ENCODE results near the gene PPA1.

DNA sequence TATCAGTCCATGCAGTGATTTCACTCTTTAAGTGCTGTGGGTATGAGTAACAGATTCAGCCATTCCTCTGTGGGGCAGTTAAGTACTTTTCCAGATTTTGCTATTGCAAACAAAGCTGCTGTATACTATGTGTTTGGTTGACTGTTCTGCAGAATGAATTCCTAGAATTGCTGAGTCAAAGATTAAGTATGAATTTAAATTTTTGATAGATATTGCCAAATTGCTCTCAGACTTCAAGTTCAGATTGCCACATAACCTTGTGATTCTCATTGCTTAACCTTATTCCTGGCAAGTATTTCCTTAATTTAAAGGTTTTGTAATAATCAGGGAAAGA lies 41.3 kb downstream of the PPA1 start:
- no peak for TF ChIP-seq IRF2 (CRISPR knock-in tag; IDR thresholded peaks at IDR 0.05; ENCODE audit: borderline replicate concordance, low read depth)
- TF ChIP-seq, protein P1, sequence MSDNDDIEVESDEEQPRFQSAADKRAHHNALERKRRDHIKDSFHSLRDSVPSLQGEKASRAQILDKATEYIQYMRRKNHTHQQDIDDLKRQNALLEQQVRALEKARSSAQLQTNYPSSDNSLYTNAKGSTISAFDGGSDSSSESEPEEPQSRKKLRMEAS (CRISPR knock-in tag; IDR thresholded peaks at IDR 0.05): no peak
- TF ChIP-seq, protein P2, sequence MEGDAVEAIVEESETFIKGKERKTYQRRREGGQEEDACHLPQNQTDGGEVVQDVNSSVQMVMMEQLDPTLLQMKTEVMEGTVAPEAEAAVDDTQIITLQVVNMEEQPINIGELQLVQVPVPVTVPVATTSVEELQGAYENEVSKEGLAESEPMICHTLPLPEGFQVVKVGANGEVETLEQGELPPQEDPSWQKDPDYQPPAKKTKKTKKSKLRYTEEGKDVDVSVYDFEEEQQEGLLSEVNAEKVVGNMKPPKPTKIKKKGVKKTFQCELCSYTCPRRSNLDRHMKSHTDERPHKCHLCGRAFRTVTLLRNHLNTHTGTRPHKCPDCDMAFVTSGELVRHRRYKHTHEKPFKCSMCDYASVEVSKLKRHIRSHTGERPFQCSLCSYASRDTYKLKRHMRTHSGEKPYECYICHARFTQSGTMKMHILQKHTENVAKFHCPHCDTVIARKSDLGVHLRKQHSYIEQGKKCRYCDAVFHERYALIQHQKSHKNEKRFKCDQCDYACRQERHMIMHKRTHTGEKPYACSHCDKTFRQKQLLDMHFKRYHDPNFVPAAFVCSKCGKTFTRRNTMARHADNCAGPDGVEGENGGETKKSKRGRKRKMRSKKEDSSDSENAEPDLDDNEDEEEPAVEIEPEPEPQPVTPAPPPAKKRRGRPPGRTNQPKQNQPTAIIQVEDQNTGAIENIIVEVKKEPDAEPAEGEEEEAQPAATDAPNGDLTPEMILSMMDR (IDR thresholded peaks at IDR 0.05): no peak
- TF ChIP-seq CREM (CRISPR knock-in tag; IDR thresholded peaks at IDR 0.05): no peak
- no peak for TF ChIP-seq FOXP1 (CRISPR knock-in tag; IDR thresholded peaks at IDR 0.05; ENCODE audit: borderline replicate concordance)
- TF ChIP-seq, protein P3, sequence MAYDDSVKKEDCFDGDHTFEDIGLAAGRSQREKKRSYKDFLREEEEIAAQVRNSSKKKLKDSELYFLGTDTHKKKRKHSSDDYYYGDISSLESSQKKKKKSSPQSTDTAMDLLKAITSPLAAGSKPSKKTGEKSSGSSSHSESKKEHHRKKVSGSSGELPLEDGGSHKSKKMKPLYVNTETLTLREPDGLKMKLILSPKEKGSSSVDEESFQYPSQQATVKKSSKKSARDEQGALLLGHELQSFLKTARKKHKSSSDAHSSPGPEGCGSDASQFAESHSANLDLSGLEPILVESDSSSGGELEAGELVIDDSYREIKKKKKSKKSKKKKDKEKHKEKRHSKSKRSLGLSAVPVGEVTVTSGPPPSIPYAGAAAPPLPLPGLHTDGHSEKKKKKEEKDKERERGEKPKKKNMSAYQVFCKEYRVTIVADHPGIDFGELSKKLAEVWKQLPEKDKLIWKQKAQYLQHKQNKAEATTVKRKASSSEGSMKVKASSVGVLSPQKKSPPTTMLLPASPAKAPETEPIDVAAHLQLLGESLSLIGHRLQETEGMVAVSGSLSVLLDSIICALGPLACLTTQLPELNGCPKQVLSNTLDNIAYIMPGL (CRISPR knock-in tag; IDR thresholded peaks at IDR 0.05): no peak
- no peak for TF ChIP-seq ZNF671 (CRISPR knock-in tag; IDR thresholded peaks at IDR 0.05)
- no peak for TF ChIP-seq NFYB (CRISPR knock-in tag; conservative IDR thresholded peaks at IDR 0.05; ENCODE audit: low read depth)
- TF ChIP-seq, protein P4, sequence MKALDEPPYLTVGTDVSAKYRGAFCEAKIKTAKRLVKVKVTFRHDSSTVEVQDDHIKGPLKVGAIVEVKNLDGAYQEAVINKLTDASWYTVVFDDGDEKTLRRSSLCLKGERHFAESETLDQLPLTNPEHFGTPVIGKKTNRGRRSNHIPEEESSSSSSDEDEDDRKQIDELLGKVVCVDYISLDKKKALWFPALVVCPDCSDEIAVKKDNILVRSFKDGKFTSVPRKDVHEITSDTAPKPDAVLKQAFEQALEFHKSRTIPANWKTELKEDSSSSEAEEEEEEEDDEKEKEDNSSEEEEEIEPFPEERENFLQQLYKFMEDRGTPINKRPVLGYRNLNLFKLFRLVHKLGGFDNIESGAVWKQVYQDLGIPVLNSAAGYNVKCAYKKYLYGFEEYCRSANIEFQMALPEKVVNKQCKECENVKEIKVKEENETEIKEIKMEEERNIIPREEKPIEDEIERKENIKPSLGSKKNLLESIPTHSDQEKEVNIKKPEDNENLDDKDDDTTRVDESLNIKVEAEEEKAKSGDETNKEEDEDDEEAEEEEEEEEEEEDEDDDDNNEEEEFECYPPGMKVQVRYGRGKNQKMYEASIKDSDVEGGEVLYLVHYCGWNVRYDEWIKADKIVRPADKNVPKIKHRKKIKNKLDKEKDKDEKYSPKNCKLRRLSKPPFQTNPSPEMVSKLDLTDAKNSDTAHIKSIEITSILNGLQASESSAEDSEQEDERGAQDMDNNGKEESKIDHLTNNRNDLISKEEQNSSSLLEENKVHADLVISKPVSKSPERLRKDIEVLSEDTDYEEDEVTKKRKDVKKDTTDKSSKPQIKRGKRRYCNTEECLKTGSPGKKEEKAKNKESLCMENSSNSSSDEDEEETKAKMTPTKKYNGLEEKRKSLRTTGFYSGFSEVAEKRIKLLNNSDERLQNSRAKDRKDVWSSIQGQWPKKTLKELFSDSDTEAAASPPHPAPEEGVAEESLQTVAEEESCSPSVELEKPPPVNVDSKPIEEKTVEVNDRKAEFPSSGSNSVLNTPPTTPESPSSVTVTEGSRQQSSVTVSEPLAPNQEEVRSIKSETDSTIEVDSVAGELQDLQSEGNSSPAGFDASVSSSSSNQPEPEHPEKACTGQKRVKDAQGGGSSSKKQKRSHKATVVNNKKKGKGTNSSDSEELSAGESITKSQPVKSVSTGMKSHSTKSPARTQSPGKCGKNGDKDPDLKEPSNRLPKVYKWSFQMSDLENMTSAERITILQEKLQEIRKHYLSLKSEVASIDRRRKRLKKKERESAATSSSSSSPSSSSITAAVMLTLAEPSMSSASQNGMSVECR (CRISPR knock-in tag; IDR thresholded peaks at IDR 0.05; ENCODE audit: borderline replicate concordance): no peak
